DOHH2 (cell line): Measurements from ENCODE around the gene C12orf75.

ENCODE experiments used
- CTCF ChIP-seq: fragments of 200-600 bp; sonication (generic); IDR thresholded peaks from one replicate; pipeline ENCODE4 v1.5.1; 2014; ENCODE audit warnings: antibody characterized with exemption, mild to moderate bottlenecking, low read depth, low read length; ENCODE audit not compliant: poor library complexity, severe bottlenecking
- EZH2phosphoT487 ChIP-seq: fragments of 200-600 bp; sonication (generic); IDR thresholded peaks from 2 replicates; pipeline ENCODE4 v1.6.1; 2017; ENCODE audit warnings: borderline replicate concordance, mild to moderate bottlenecking, antibody characterized with exemption, low read length, moderate library complexity, mixed read lengths

- TF ChIP-seq EZH2phosphoT487 (no peak), CTCF (no peak)
Measured at GRCh38 chr12:105396983-105397382, 66.5 kb downstream of the C12orf75 start.
